Pulmonary artery endothelial cell (primary cell): Measurements from ENCODE around the gene MAP4K4. TPM values are rescaled to one million over a fixed set of nuclear protein-coding genes. Genes with fewer than 3 reads are reported as not detected.

ENCODE experiments used
- DNase-seq: peaks from one replicate; pipeline ENCODE4 v3.0.0-alpha.2; 2011; ENCODE audit warnings: low read depth, low spot score
- total RNA-seq: library from RNA; depleted of rRNA; stranded (reverse); fragments of >200 nt; gene quantifications from 2 replicates; pipeline ENCODE4 v1.2.3, GENCODE V29; 2014

MAP4K4 gene
- total RNA-seq, 1 donor from 2014 or later: 480 TPM

DNA sequence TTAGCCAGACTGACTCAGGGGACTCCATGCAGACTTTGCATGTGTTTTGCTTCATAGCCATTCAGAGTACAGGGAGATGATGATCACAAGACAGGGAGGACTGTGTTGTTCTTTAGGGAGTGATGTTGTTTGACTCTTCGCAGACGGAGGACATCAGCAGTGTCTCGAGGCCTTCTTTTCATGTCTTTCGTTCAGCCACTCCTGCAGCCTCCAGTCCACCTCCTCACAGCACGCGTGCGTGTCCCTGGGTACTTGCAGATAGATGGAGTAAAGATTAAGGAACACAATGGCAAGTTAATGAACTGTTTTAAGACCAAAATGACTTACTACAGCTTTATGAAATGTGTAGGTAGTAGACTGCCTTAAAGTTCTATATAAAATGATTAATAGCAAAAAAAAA, 114.7 kb downstream of the MAP4K4 start:
- DNase-seq: no peak

DNA sequence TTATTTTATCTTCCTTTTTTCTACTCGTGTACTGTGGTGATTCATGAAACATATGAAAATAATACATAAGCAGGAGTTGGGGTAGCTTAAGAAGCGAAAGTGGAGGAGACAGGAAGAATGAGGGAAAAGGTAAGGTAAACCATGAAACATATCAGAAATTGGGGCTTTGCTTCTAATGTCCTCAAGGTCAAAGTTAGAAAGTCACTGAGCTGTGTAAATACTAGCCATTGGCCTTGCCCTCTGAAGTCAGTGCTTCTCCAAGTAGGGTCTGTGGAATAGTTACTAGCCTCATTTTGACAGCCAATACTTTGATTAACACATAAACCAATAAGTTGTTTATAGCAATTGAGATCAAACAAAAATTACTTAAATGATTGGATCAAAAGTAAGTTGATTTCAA, 117.2 kb downstream of the MAP4K4 start:
- no peak for DNase-seq

GRCh38 chr2:101815154-101815553, 117.6 kb downstream of the MAP4K4 start:
- DNase-seq: no peak

GRCh38 chr2:101815739-101816391, 118.4 kb downstream of the MAP4K4 start:
- DNase-seq: no peak

DNA sequence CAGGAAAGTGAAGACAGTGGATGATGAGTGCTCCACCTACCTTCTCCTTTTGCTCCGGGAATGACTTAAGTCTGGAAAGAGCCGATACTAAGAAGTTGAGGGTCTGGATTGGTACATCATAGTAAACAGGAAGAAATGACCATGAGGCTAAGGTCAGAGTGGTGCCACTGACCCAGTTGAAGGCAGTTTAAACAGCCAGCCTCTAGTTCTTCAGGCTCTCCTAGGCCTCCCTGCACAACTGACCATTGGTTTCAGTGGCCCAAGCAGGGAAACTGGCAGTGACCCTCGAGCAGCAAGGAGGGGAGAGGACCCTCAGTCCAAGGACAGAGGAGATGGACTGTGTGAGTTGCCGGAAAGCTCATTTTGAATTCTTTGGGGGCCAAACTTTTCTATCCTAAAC, 119.1 kb downstream of the MAP4K4 start:
- DNase-seq: no peak

DNA sequence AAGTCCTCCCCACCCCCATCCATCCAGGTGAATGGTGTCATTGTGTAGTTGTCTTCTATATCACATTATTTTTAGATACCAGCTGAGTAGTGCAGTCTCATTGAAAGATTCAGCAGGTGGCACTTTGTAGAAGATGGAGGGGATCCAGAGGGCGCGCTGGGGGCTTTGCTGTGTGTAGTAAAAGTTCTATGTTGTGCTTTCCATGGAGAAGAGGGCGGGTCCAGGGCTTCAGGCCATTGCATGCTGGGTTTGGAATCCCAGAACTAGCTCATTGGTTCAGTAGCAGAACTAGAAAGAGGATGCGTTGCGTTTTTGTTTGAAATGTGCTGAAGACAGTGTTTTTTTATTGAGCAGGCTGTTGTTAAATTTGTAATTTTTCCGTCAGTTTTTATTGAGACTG, 120.0 kb downstream of the MAP4K4 start:
- DNase-seq: no peak

DNA sequence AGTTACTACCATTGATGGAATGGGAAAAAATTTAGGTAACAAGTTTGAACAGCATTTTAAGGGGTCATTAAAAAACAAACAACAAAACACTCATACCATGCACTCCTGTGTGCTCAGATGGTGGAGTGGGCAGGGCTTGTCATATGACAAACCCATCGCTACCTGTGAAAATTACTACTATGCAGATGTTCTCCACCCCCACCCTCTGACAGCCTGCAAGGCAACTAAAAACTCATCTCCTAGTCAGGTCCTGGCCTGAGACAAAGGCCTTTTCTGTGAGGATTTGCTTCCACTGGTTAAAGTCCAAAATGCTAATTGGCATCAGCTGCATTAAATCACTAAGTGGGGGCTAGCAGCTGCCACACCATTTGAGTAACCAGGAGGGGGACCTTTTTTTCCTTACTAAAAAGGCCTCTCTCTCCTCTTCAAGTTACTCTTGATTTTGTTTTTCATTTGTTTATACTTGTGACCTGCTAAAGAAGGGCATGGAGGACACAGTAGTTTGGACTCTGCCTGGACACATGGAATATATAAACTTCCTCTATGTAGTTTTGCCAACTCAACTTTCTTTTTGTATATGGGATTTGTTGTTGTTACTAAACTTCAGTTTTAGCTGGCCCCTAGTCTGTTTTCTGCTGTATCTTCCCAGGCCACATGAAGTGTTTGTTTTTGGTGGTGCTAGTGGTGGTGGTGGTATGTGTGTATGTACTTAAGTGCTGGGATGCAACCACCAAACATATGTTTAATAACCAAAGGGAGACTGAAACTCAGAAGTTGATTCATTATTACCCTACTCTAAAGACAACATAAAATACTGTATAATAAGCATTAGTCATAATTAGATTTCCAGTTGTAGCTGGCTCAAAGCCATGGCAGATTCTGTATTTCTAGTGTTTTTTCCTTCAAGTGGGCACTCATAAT, 121.3 kb downstream of the MAP4K4 start:
- no peak for DNase-seq

DNA sequence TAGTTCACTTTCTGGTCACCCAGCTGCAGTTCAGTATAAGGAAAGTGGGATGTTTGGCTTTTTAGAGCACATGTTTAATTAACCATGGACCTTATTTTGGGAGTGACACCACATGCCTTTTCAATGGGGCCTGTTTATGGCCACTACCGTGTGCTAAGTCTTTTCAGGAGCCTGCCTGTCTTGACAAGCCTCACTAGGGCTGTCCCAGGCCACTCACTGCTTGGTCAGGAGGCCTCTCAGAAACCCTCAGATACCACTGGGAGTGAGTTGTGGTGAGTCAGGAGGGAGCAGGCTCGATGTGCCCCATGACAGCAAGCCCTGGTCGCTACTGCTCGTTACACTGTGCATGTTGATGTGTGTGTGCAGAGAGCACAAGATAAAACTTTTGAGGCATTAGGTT, 123.0 kb downstream of the MAP4K4 start:
- no peak for DNase-seq

DNA sequence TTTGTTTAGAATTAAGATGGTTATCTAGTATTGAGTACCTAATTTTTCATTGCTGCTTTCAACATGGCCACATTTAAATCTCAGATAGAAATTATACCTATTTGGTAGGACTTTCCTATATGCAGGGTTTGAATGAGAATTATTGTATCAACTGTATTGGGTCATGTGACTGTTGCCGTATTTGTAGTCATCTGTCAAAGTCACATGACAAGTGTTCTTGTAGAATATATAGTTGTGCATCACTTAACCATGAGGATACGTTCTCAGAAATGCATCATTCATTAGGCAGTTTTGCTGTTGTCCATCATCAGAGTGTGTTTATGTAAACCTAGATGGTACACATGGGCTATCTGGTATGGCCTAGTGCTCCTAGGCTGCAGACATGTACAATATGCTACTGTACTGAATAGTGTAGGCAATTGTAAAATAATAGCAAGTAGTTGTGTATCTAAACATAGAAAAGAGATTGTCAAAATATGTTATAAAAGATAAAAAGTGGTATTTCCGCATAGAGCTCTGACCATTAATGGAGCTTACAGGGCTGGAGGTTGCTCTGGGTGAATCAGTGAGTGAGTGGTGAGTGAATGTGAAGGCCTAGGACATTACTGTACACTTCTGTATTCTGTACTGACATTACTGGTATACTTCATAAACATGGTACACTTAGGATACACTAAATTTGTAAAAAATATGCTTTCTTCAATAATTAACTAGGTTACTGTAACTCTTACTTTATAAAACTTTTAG, 123.7 kb downstream of the MAP4K4 start:
- no peak for DNase-seq

DNA sequence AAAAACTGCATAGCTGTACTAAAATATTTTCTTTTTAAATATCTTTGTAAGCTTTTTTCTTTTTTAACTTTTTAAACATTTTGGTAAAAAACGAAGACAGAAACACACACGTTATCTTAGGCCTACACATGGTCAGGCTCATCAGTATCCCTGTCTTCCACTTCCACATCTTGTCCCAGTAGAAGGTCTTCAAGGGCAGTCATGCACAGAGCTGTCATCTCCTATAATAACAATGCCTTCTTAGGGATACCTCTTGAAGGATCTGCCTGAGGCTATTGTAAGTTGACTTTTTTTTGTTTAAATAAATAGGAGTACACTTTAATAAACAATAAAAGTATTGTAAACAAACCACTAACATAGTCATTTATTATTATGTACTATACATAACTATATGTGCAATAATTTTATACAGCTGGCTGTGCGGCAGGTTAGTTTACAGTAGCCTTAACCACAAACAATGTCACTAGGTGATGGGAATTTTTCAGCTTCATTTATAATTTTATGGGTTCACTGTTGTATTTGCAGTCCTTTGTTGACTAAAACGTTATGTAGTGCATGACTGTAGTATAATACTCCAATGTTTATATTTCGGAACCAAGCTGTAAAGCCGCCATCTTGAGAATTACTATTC, 124.4 kb downstream of the MAP4K4 start:
- DNase-seq: no peak

- DNase-seq: no peak
Observed at GRCh38 chr2:101823347-101823791, 125.9 kb downstream of the MAP4K4 start.

GRCh38 chr2:101823859-101824258, 126.4 kb downstream of the MAP4K4 start:
- no peak for DNase-seq

DNA sequence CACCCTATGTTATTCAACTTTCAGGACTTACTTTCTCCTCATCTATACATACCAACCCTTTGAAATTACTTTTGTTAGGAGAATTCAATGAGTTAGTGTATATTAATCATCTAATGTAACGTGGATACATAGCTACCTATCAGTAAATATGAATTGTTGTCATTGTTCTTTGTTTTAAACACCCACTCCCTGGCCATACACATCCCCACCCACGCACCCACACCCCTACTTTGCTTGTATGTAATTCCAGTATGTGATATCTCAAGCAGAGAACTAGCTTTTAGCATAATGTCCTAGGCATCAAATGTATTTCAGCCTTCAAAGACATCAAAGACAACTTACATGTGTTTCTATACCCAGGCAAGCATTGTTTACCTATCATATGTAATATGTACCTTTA, 129.2 kb downstream of the MAP4K4 start:
- no peak for DNase-seq

DNA sequence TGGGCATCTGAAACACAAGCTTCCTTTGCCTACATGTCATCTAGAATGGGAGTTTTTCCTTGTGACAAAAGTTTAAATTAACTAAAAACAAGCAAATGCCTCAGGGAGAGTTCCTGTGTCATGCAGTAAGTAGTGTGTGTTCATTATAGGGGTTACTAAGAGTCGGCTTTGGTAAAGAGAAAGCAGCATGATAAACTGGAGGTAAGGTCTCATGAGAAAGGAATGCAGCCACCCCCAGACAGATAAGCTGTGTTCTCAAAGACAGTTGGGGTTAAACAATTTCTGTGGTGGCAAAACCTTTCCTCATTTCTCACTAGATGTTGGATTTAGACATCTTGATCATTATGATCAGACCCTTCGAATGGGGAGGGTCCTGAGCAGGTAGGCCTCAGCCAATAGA, 129.7 kb downstream of the MAP4K4 start:
- no peak for DNase-seq

- no peak for DNase-seq
Observed at GRCh38 chr2:101828257-101828656, 130.8 kb downstream of the MAP4K4 start.

DNA sequence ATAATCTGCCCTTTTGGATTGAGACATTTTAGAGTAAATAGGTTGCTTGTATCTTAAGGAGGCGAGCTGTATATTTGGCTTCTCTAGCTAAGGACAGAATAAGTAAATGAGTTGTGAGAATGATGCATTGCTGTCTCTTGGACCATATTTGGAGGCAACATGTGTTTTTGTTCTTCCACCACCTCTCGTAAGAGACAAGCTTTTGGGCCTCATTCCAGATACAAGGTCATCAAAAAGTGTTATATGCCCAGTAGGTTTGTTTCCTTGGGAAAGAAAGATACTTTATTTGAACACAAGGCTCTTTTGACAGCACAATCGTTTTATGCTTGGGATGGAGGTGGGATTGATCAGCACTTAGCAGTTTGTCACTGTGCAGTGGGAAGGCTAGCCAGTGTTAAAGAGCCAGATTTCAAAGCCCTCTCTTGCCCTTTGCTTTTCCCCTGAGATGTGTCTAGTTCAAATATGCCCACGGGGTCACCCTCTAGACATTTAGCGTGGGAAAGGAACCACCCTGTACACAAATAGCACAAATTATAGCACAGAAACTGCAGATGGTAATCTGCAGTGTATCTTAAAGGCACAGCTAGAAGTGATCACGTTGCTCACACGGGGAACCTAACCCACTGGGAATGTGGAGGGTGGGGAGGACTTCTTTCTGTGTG, 131.3 kb downstream of the MAP4K4 start:
- DNase-seq: no peak

GRCh38 chr2:101829429-101829828, 131.9 kb downstream of the MAP4K4 start:
- no peak for DNase-seq

DNA sequence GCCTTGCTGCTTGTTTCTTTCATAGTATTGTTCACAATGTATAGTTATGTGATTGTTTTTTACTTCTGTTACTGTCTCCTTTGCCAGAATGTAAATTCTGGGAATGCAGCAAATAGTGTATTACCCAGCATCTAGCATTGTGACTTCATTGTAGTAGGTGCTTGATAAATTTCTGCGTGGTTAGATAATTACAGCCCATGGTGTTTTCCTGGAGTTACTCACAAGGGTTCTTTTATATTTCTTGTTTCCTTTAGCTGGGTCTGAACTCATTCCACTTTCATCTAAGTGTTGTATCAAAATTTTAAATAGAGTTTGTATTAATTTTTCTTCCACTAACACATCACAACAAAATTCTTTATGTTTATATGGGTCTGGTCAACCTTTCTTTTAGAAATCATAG, 132.6 kb downstream of the MAP4K4 start:
- DNase-seq: no peak

- no peak for DNase-seq
Observed at GRCh38 chr2:101830555-101830954, 133.0 kb downstream of the MAP4K4 start.

DNA sequence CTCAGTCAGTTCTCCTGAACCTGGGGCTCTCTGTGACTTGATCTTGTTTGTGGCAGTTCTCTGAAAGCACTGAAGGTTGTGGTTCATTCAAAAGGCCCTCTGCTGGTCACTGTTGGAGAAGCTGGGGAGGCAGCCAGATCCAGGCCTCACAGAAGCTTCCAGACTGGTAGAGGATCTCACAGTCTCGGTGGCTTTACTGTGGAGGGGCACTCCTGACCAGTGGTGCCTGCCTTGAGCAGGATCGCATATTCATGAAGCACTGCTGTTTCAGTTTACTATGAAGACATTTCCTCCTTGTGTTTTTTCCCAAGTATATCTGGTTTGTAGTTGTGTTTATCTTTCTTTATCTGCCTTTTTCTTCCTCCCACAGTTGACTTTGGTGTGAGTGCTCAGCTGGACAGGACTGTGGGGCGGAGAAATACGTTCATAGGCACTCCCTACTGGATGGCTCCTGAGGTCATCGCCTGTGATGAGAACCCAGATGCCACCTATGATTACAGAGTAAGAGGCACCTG, 133.9 kb downstream of the MAP4K4 start:
- DNase-seq: no peak

GRCh38 chr2:101832114-101832513, 134.6 kb downstream of the MAP4K4 start:
- DNase-seq: no peak
